ENCODE results near the gene PYGM. TPM values are rescaled to one million over a fixed set of nuclear protein-coding genes. Genes with fewer than 3 reads are reported as not detected.

Gene PYGM
- total and polyA plus RNA-seq, 2 donors (not counting 3 experiments of a cell fraction or from before 2014, with no cell fraction given), result 0.10 to 0.62 TPM

GRCh38 chr11:64799256-64799622, 39.5 kb upstream of the PYGM start:
- Histone ChIP-seq H3K27ac (ENCODE audit: insufficient read depth, low read depth, low read length) (no peak overlapping the region), H3K9me3 (replicated peaks; ENCODE audit: control insufficient read depth, insufficient read depth, low read length) (no peaks in the 10 kb centered on the region), H4K20me1 (replicated peaks; ENCODE audit: control insufficient read depth, extremely low read depth, insufficient read depth, low read length) (no peaks in the 10 kb centered on the region), H3K4me1 (ENCODE audit: control insufficient read depth, extremely low read depth, insufficient read depth, low read length) (peaks cover 36% of the 10 kb centered on the region), H3K9me1 (replicated peaks; ENCODE audit: control insufficient read depth, extremely low read depth, insufficient read depth, low read length) (no peaks in the 10 kb centered on the region), H3K36me3 (ENCODE audit: control insufficient read depth in 2 of 2, extremely low read depth in 1 of 2, insufficient read depth in 2 of 2, low read length in 2 of 2) (peaks cover 2 to 14% of the 10 kb centered on the region in 2 experiments), H3K4me2 (ENCODE audit: insufficient read depth, low read length) (no peak overlapping the region), H3K27me3 (ENCODE audit: control insufficient read depth in 2 of 2, insufficient read depth in 2 of 2, low read length in 2 of 2) (no peaks in the 10 kb centered on the region), H3K4me3 (replicated peaks in 1 of 3; ENCODE audit: insufficient read depth in 1 of 3, low read depth in 1 of 3, low read length in 3 of 3) (no peak overlapping the region), H3K79me2 (ENCODE audit: control insufficient read depth, insufficient read depth, low read length) (peaks cover 5% of the 10 kb centered on the region), H3K9ac (replicated peaks; ENCODE audit: extremely low read depth, insufficient read depth, low read length) (no peak overlapping the region), H2AFZ (ENCODE audit: low read depth, low read length) (no peak overlapping the region)
- FAIRE-seq (no peak), DNase-seq (ENCODE audit: low read depth, low spot score) (no peak)
- ChIA-PET CTCF (interaction anchor here (1.1 to 3.6 kb wide), 5 partner anchors 11 to 89 kb away, joined by 3 to 32 read pairs (median 5); partner anchors contain the start of genes CDC42BPG and SF1), POLR2A (interaction anchor here (0.6 kb wide), 1 partner anchor 359 kb away, joined by 3 read pairs; no protein-coding TSS in a partner anchor)
- intact Hi-C loops (cut with micrococcal nuclease) (no loop called here), dilution Hi-C loops (cut with MboI; ENCODE audit: extremely low pct_ligation_motif_present, low sequenced_read_pairs) (no loop called here)
- BruUV-seq (replicated peaks), result no TSS peak
- TF ChIP-seq, protein P1, sequence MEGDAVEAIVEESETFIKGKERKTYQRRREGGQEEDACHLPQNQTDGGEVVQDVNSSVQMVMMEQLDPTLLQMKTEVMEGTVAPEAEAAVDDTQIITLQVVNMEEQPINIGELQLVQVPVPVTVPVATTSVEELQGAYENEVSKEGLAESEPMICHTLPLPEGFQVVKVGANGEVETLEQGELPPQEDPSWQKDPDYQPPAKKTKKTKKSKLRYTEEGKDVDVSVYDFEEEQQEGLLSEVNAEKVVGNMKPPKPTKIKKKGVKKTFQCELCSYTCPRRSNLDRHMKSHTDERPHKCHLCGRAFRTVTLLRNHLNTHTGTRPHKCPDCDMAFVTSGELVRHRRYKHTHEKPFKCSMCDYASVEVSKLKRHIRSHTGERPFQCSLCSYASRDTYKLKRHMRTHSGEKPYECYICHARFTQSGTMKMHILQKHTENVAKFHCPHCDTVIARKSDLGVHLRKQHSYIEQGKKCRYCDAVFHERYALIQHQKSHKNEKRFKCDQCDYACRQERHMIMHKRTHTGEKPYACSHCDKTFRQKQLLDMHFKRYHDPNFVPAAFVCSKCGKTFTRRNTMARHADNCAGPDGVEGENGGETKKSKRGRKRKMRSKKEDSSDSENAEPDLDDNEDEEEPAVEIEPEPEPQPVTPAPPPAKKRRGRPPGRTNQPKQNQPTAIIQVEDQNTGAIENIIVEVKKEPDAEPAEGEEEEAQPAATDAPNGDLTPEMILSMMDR (IDR thresholded peaks at IDR 0.05; ENCODE audit: extremely low read depth in 1 of 2, insufficient read depth in 1 of 2, low read depth in 1 of 2, low read length in 2 of 2), result no peak
- no peak for TF ChIP-seq JUN (IDR thresholded peaks at IDR 0.05; ENCODE audit: borderline replicate concordance, insufficient read depth, insufficient read length, low read depth)
- TF ChIP-seq GATA2 (IDR thresholded peaks at IDR 0.05; ENCODE audit: insufficient read depth, insufficient read length, low read depth, low read length), result no peak
- TF ChIP-seq EZH2 (IDR thresholded peaks at IDR 0.05; ENCODE audit: borderline replicate concordance, low read depth, low read length, severe bottlenecking), result no peak
- no peak for TF ChIP-seq POLR2AphosphoS5 (IDR thresholded peaks at IDR 0.05; ENCODE audit: insufficient read depth, low read depth, low read length)
- TF ChIP-seq POLR2A (IDR thresholded peaks at IDR 0.05; ENCODE audit: low read depth, low read length), result no peak
- no peak for TF ChIP-seq MAX (IDR thresholded peaks at IDR 0.05; ENCODE audit: insufficient read depth, insufficient read length)

All from endothelial cell of umbilical vein (primary cell).